D721Med (cell line): ENCODE results near the gene FBXW11.

Source experiments
- DNase-seq: peaks from one replicate; pipeline ENCODE4 v3.0.0; 2011; ENCODE audit warnings: low spot score; ENCODE audit not compliant: insufficient read length
- FAIRE-seq: peaks from 2 replicates; lab custom pipeline; 2011; peaks lifted over from hg19 to GRCh38; lab: Jason Lieb, UNC
- TF ChIP-seq, protein P1 (sequence below): IDR thresholded peaks from 2 replicates; pipeline ENCODE4 v1.5.1; 2012; ENCODE audit warnings: mild to moderate bottlenecking, control low read depth; ENCODE audit not compliant: insufficient read depth; ENCODE audit errors: missing control alignments

FBXW11 gene

DNA sequence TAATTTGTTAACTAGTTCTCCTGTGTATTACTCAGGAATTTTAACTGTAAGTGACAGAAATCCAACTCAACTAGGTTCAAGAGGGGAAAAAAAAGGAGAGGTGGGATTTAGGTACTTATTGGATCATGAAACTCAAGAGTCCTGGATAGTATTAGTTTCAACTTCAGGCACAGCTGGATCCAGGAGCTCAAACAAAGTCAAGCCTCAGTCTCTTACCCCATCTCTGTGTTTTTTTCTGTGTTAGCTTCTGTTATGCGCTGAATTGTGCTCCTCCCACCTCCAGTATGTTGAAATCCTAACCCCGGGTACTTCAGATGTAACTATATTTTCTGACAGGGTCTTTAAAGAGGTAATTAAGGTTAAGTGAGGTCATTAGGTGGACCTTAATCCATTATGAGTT is 167.3 kb downstream of the FBXW11 start:
- TF ChIP-seq, protein P1, sequence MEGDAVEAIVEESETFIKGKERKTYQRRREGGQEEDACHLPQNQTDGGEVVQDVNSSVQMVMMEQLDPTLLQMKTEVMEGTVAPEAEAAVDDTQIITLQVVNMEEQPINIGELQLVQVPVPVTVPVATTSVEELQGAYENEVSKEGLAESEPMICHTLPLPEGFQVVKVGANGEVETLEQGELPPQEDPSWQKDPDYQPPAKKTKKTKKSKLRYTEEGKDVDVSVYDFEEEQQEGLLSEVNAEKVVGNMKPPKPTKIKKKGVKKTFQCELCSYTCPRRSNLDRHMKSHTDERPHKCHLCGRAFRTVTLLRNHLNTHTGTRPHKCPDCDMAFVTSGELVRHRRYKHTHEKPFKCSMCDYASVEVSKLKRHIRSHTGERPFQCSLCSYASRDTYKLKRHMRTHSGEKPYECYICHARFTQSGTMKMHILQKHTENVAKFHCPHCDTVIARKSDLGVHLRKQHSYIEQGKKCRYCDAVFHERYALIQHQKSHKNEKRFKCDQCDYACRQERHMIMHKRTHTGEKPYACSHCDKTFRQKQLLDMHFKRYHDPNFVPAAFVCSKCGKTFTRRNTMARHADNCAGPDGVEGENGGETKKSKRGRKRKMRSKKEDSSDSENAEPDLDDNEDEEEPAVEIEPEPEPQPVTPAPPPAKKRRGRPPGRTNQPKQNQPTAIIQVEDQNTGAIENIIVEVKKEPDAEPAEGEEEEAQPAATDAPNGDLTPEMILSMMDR = no peak
- DNase-seq = no peak
- no peak for FAIRE-seq

DNA sequence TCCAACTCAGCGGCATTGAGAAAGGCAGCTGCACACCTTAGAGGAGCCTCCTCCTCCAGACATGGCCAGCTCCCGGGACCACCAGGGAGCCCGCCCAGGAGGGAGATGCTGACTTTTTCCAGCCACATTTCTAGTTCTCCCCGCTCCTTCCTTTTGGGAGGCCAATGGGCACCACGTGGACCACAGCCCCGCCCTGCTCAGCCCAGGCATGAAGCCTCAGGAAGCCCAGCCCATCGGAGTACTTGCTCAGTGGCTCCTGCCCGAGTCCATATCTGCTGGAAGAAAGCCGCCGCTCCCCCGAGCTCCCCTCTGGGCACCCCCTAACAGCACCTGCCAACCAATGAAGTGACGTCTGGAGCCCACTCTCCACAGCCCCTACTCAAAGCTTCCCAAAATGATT is 168.4 kb downstream of the FBXW11 start:
- no peak for DNase-seq
- no peak for FAIRE-seq
- TF ChIP-seq, protein P1 = no peak

DNA sequence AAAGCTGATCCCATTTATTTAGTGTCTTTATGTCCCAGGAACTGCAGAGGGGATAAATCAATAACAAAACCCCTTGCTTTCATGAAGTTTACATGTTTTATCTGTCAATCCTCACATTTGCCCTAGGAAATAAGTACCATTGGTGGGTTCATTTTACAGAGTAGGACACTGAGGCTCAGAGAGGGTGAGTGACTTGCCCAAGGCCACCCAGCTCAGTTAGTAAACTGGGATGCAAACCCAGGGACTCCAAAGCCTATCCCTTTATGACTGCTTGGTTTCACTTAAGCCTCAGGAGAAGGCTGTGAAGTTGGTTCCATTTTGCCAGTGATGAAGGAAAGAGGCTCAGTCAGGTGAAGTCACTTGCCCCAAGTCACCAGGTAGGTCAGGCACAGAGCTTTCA is 168.9 kb downstream of the FBXW11 start:
- FAIRE-seq = no peak
- TF ChIP-seq, protein P1 = no peak
- no peak for DNase-seq

DNA sequence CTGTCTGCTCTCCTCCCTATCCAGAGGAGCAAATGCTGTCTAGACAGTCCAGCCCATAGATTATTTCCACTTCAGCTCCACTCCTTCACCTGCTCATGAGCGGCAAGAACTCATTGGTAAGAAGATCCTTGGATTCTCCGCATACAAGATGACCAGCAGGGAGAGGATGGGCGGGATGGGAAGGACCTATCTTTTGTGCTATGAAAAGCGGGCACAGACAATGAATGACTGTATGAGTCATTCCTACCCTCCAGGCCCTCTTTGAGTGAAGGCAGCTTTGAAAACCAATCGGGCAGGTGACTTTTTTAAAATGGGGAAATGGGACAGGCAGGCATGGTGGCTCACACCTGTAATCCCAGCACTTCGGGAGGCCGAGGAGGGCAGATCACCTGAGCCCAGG is 171.4 kb downstream of the FBXW11 start:
- no peak for FAIRE-seq
- TF ChIP-seq, protein P1 = no peak
- no peak for DNase-seq

DNA sequence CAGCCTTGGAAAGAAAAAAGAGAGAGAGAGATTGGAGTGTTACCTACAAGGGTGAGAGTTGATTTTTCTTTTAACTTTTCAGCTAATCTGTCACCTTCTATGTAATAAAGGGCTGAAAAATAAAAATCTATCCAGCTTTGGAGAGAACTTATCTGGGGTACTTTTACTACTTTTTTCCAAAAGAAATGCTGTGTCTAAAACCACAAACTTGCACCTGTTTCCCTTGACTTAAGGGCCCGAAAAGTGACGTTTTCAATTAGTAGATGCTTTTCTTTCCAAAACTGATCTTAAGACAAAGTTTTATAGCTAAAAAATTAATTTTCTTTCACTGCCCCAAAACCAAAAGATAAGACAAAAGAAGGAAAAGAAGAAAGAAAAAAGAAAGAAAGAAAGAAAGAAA is 172.0 kb downstream of the FBXW11 start:
- DNase-seq (no peak), FAIRE-seq (no peak)
- TF ChIP-seq, protein P1 = no peak

DNA sequence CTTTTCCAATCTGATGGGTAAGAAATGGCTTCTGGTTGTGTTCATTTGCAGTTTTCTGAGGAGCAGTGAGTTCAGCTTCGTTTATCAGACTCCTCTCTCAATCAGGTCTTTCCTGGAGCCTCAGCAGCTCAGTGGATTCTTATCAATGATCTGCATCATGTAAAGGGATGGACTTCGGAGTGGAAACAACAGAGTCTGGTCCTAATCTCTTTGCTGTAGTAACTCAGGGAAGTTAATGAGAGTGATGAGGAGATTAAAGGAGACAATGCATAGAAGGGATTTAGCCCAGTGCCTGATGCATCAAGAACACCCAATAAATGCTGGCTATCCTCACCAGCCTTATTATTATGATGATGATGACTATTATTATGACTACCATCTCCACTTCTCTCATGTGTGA is 173.7 kb downstream of the FBXW11 start:
- DNase-seq (no peak), FAIRE-seq (no peak)
- TF ChIP-seq, protein P1 = no peak

DNA sequence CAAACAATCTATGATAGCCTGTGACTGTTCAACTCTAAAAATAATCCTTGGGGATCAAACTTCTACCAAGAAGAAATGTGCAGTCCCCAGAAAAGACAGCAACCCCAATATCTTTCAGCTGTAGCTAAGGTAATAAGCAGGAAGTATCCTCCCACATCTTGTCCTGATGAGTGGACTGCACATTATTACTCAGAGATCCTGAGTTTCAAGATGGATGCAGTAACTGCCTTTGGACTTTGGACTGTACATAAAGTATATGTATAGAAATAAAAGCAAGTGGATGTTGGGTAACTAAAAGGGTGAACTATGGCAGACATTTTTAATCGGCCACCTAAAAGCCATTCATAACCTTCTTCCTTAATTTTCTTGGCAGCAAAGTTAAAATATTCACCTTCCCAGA is 175.8 kb downstream of the FBXW11 start:
- FAIRE-seq = no peak

More for the DNA sequence above, 175.8 kb downstream of the FBXW11 start:
- no peak for DNase-seq
- TF ChIP-seq, protein P1 = no peak
